ENCODE results near the gene CCDC183. TPM values are rescaled to one million over a fixed set of nuclear protein-coding genes. Genes with fewer than 3 reads are reported as not detected.
"Not testable (repeated sequence)": the region's sequence is repeated elsewhere in the genome, so short reads cannot be mapped to it uniquely, and the experiment has no call there.

Gene CCDC183
- polyA plus RNA-seq, 1 donor = 27.4 TPM

DNA sequence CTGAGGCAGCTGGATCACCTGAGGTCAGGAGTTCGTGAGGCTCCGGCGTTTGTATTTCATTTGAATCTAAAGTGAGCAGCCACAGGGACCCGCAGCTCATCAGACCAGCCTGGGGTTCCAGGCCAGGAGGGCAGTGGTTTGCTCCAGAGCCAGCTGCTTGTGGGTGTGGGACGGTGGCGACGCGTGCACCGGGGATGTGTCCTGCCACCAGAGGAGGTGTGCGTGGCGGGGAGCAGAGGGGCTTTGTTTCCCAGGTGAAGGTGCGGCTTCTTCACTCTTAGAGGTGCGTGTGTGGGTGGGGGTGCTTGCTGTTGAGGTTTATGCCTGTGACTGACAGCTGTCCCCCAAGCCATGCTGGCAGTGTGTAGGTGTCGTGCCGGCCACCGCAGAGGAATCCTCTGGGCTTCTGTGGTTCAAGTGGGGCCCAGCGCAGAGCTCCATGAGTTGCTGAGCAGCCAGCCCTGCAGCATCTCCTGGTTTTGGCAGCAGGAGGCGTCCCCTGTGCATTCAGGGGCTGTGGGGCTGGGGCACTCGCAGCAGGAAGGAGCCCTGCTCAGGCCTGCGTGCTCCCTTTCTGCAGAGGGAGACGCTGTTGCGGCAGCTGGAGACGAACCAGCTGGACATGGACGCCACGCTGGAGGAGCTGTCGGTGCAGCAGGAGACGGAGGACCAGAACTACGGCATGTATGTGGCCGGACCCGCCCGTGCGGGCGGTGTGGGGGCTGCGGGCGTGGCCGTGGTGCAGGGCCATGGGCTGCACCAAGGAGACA, 39.2 kb downstream of the CCDC183 start:
- DNase-seq = no peak
- Histone ChIP-seq H3K36me3 (ENCODE audit: control insufficient read depth, insufficient read depth, low read length) (peaks cover 77% of the 10 kb centered on the region), H3K27ac (ENCODE audit: low read length) (no peak overlapping the region), H3K4me3 (ENCODE audit: low read length) (no peak overlapping the region), H3K9me3 (ENCODE audit: control insufficient read depth, low read depth, low read length) (no peaks in the 10 kb centered on the region), H3K27me3 (ENCODE audit: control insufficient read depth, insufficient read depth, low read length) (no peaks in the 10 kb centered on the region), H3K4me1 (ENCODE audit: control insufficient read depth, insufficient read depth, low read length) (peaks cover 21% of the 10 kb centered on the region)
- WGBS (ENCODE audit: insufficient coverage, low lambda C conversion rate) = no CpG with 5 or more reads among the region's 36 CpGs

GRCh38 chr9:136835932-136836904, 40.1 kb downstream of the CCDC183 start:
- DNase-seq = no peak
- Histone ChIP-seq H3K4me3 (ENCODE audit: low read length) (no peak overlapping the region), H3K36me3 (ENCODE audit: control insufficient read depth, insufficient read depth, low read length) (peaks cover 68% of the 10 kb centered on the region), H3K4me1 (ENCODE audit: control insufficient read depth, insufficient read depth, low read length) (peaks cover 29% of the 10 kb centered on the region), H3K27me3 (ENCODE audit: control insufficient read depth, insufficient read depth, low read length) (no peaks in the 10 kb centered on the region), H3K27ac (ENCODE audit: low read length) (no peak overlapping the region), H3K9me3 (ENCODE audit: control insufficient read depth, low read depth, low read length) (no peaks in the 10 kb centered on the region)
- no CpG with 5 or more reads among the region's 21 CpGs for WGBS (ENCODE audit: insufficient coverage, low lambda C conversion rate)

GRCh38 chr9:136837146-136837855, 41.2 kb downstream of the CCDC183 start:
- WGBS (ENCODE audit: insufficient coverage, low lambda C conversion rate) = no CpG with 5 or more reads among the region's 27 CpGs
- DNase-seq = no peak
- Histone ChIP-seq H3K27me3 (ENCODE audit: control insufficient read depth, insufficient read depth, low read length) (no peaks in the 10 kb centered on the region), H3K9me3 (ENCODE audit: control insufficient read depth, low read depth, low read length) (no peaks in the 10 kb centered on the region), H3K4me1 (ENCODE audit: control insufficient read depth, insufficient read depth, low read length) (peaks cover 40% of the 10 kb centered on the region), H3K27ac (ENCODE audit: low read length) (no peak overlapping the region), H3K36me3 (ENCODE audit: control insufficient read depth, insufficient read depth, low read length) (peaks cover 57% of the 10 kb centered on the region), H3K4me3 (ENCODE audit: low read length) (no peak overlapping the region)

- DNase-seq; H3K4me3 ChIP-seq (ENCODE audit: low read length); H3K27me3 ChIP-seq (ENCODE audit: control insufficient read depth, insufficient read depth, low read length); H3K9me3 ChIP-seq (ENCODE audit: control insufficient read depth, low read depth, low read length); H3K27ac ChIP-seq (ENCODE audit: low read length): not testable (repeated sequence)
- no CpG with 5 or more reads among the region's 15 CpGs for WGBS (ENCODE audit: insufficient coverage, low lambda C conversion rate)
- Histone ChIP-seq H3K4me1 (ENCODE audit: control insufficient read depth, insufficient read depth, low read length) (peaks cover 44% of the 10 kb centered on the region), H3K36me3 (ENCODE audit: control insufficient read depth, insufficient read depth, low read length) (peaks cover 52% of the 10 kb centered on the region)
Measured at GRCh38 chr9:136837856-136838277, 41.7 kb downstream of the CCDC183 start.

DNA sequence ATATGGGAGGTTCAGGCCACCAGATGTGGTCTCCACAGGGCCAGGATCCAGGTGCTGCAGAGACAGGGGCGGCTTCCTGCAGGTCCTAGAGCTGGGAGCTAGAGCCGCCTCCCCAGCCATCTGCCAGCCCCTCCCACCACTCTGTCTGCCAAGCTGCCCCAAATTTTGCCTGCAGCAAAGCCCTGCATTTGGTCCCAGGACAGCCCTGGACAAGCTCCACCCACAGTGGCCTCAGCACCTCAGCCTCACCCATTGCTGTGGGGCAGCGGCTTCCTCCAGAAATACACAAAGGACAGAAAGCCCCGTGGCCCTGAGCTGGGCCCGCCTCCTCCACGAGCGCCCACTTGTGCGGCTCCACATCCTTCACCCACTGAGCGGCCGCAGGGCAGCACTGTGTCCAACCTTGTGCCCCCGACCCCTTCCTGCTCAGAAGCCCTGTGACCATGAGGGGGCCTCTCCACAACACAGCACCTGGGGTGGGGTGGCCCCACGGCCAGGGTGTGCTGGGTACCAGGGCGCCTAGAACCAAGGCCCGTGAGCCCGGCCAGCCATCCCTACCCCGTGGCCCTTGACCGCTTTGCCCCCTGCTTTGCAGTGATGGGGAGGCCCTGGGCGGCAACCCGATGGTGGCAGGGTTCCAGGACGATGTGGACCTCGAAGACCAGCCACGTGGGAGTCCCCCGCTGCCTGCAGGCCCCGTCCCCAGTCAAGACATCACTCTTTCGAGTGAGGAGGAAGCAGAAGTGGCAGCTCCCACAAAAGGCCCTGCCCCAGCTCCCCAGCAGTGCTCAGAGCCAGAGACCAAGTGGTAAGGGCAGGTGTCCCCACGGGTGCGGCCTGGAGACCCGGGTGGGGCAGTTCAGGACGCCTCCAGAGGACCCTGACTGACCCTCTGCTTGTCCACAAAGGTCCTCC, 42.4 kb downstream of the CCDC183 start:
- Histone ChIP-seq H3K27ac (ENCODE audit: low read length) (no peak overlapping the region), H3K27me3 (ENCODE audit: control insufficient read depth, insufficient read depth, low read length) (peaks cover 5% of the 10 kb centered on the region), H3K4me3 (ENCODE audit: low read length) (no peak overlapping the region), H3K4me1 (ENCODE audit: control insufficient read depth, insufficient read depth, low read length) (peaks cover 50% of the 10 kb centered on the region), H3K36me3 (ENCODE audit: control insufficient read depth, insufficient read depth, low read length) (peaks cover 49% of the 10 kb centered on the region), H3K9me3 (ENCODE audit: control insufficient read depth, low read depth, low read length) (no peaks in the 10 kb centered on the region)
- DNase-seq = no peak
- WGBS (ENCODE audit: insufficient coverage, low lambda C conversion rate) = no CpG with 5 or more reads among the region's 29 CpGs

DNA sequence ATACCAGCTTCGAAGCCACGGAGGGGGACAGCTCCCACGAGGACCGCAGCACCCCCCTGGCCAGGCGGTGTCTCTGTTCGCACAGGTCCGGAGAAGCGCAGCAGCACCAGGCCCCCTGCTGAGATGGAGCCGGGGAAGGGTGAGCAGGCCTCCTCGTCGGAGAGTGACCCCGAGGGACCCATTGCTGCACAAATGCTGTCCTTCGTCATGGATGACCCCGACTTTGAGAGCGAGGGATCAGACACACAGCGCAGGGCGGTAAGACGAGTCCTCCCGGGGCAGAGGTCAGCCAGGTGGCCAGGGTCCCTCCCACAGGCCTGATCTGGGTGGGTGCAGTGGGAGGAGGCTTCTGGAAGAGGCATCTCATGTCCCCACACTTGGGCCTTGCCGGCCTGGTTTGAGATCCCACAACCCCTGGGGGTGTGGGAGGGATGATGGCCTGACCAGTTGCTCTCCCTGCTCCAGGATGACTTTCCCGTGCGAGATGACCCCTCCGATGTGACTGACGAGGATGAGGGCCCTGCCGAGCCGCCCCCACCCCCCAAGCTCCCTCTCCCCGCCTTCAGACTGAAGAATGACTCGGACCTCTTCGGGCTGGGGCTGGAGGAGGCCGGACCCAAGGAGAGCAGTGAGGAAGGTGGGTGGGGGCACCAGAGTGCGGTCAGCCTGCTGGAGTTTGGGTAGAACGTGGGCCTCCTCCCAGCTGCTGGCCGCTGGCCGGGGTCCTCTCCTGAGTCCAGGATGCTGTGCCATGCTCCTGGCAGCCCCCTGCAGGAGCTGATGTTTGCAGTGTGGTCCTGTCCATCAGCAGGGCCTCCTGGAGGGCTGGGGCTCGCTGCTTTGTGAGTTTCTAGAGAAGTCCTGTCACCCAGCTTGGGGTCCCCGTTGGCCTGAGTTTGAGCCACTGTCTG, 43.3 kb downstream of the CCDC183 start:
- no CpG with 5 or more reads among the region's 36 CpGs for WGBS (ENCODE audit: insufficient coverage, low lambda C conversion rate)
- DNase-seq = peak in 1 of 2 donors; percentile 28
- peaks cover 13% of the 10 kb centered on the region for H3K27me3 ChIP-seq (ENCODE audit: control insufficient read depth, insufficient read depth, low read length)
- peak overlapping the region; percentile 86 for H3K27ac ChIP-seq (ENCODE audit: low read length)
- no peak overlapping the region for H3K4me3 ChIP-seq (ENCODE audit: low read length)
- H3K9me3 ChIP-seq (ENCODE audit: control insufficient read depth, low read depth, low read length) = peaks cover 3% of the 10 kb centered on the region
- peaks cover 55% of the 10 kb centered on the region for H3K4me1 ChIP-seq (ENCODE audit: control insufficient read depth, insufficient read depth, low read length)
- peaks cover 44% of the 10 kb centered on the region for H3K36me3 ChIP-seq (ENCODE audit: control insufficient read depth, insufficient read depth, low read length)

- H3K4me1 ChIP-seq (ENCODE audit: control insufficient read depth, insufficient read depth, low read length) = peaks cover 57% of the 10 kb centered on the region
- H3K9me3 ChIP-seq (ENCODE audit: control insufficient read depth, low read depth, low read length) = peaks cover 8% of the 10 kb centered on the region
- H3K27ac ChIP-seq (ENCODE audit: low read length) = peak overlapping the region; percentile 86
- H3K36me3 ChIP-seq (ENCODE audit: control insufficient read depth, insufficient read depth, low read length) = peaks cover 41% of the 10 kb centered on the region
- peak in 1 of 2 donors; percentile 62 for DNase-seq
- no peak overlapping the region for H3K4me3 ChIP-seq (ENCODE audit: low read length)
- H3K27me3 ChIP-seq (ENCODE audit: control insufficient read depth, insufficient read depth, low read length) = peaks cover 17% of the 10 kb centered on the region
- WGBS (ENCODE audit: insufficient coverage, low lambda C conversion rate) = no CpG with 5 or more reads among the region's 32 CpGs
Measured at GRCh38 chr9:136840140-136840876, 44.2 kb downstream of the CCDC183 start.

- H3K4me1 ChIP-seq (ENCODE audit: control insufficient read depth, insufficient read depth, low read length) = peaks cover 57% of the 10 kb centered on the region
- H3K4me3 ChIP-seq (ENCODE audit: low read length) = no peak overlapping the region
- DNase-seq = peak; percentile 96 to 97
- H3K9me3 ChIP-seq (ENCODE audit: control insufficient read depth, low read depth, low read length) = peaks cover 15% of the 10 kb centered on the region
- H3K27ac ChIP-seq (ENCODE audit: low read length) = peak overlapping the region; percentile 86
- WGBS (ENCODE audit: insufficient coverage, low lambda C conversion rate) = no CpG with 5 or more reads among the region's 28 CpGs
- peaks cover 25% of the 10 kb centered on the region for H3K27me3 ChIP-seq (ENCODE audit: control insufficient read depth, insufficient read depth, low read length)
- H3K36me3 ChIP-seq (ENCODE audit: control insufficient read depth, insufficient read depth, low read length) = peaks cover 35% of the 10 kb centered on the region
Measured at GRCh38 chr9:136840877-136841645, 44.9 kb downstream of the CCDC183 start.
